GM12873 (cell line): Measurements from ENCODE around the gene SBSN.

ENCODE experiments used
- TF ChIP-seq, protein P1 (sequence below): IDR thresholded peaks from 2 replicates; pipeline ENCODE4 v1.5.1; 2012; ENCODE audit warnings: low read depth, mild to moderate bottlenecking, moderate library complexity, low read length, control low read depth; ENCODE audit not compliant: insufficient read depth; ENCODE audit errors: missing control alignments

The SBSN gene

DNA sequence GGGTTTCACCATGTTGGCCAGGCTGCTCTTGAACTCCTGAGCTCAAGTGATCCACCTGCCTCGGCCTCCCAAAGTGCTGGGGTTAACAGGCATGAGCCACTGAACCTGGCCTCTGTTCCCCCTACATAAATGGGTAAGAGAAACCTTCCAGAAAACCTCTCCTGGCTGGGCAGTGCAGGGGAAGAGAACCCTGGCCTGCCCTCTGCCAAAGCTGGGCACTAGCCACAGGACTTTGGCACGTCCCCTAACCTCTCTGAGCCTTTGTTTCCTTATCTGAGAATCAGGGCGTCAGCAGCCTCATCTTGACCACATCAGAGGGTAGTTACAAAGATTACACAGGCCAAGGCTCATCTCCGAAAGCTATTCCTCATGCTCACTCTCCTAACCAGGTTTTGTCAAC, 2.2 kb downstream of the SBSN start:
- TF ChIP-seq, protein P1, sequence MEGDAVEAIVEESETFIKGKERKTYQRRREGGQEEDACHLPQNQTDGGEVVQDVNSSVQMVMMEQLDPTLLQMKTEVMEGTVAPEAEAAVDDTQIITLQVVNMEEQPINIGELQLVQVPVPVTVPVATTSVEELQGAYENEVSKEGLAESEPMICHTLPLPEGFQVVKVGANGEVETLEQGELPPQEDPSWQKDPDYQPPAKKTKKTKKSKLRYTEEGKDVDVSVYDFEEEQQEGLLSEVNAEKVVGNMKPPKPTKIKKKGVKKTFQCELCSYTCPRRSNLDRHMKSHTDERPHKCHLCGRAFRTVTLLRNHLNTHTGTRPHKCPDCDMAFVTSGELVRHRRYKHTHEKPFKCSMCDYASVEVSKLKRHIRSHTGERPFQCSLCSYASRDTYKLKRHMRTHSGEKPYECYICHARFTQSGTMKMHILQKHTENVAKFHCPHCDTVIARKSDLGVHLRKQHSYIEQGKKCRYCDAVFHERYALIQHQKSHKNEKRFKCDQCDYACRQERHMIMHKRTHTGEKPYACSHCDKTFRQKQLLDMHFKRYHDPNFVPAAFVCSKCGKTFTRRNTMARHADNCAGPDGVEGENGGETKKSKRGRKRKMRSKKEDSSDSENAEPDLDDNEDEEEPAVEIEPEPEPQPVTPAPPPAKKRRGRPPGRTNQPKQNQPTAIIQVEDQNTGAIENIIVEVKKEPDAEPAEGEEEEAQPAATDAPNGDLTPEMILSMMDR = no peak

DNA sequence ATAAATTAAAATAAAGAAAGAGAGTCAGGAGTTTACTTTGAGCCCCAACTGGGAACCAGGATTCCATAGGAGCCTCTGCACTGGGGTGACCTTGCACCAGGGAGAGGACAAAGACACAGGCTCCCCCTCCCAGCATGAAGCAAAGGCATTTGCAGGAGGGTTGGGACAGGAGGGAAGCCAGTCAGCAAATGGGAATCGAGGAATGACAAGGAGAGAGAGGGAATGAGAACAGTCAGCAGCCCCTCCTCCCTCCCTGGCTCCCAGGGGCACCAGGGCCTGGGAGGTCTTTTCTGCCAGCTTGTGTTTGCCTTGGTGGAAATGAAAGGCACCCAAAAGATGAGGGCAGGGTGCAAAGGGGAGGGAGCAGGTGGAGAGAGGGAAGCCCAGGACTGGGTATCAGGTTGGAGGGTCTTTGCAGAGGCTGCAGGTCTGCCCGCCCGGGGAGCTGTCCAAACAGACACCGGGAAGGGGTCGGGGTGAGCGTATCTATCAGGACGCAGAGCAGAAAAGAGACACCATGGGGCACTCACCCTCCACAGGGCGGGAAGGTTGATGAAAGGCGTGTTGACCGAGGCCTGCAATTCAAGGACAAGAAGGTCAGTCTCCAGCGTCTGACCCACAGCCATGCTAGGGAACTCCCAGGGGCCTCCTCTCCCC, 3.8 kb downstream of the SBSN start:
- TF ChIP-seq, protein P1 = no peak

DNA sequence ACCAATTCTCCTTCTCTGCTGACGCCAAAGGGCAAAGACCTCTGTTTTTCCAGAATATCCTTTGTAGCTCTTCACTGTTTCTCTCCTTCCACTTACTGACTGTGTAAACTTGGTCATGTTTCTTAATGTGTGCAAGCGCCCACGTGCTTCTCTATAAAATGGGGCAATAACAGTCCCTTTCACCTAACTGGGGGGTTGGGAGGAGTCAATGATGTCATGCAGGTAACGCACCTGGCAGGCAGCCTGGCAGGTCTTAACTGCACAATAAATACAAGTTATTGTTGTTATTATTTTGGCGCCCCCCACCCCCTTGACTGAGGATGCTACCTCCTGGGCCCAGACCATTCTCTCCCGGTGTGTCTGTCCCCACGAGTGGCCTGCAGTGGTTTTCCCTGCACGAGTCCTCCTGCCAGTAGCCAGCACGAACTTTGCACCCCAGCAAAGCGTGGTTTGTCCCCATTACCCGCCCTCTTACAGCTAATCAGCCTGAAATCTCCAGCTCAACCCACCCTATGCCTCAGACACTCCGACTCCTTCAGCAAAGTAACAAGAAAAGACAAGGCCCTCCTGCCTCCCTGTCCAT, 5.3 kb downstream of the SBSN start:
- TF ChIP-seq, protein P1 = no peak

DNA sequence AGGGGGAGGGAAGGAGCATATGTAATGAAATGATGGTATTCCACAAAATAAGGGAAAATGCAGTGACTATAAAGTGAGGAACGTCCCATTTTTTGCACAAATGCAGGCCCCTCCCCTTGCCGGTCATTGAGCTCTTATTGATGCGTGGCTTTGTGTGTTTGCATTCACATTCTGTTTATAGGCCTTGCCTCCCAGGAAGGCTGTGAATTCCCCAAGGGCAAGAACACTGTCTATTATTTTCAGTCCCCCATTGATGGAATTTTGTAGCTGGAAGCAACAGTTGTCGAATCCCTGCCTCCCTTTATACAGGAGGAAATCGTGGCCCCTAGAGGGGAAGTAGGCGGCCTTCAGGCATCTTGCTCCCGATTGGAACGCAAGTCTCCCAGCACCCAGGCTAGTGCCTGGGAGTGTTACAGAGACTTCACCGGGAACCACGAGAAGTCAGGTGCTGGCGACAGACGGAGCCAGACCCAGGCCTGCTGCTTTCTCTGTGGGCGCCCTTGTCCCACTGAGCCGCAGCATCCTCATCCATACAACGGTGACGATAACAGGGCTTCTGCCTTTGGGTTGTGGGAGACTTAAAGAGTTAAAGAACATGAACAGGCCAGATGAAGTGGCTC, 6.9 kb downstream of the SBSN start:
- TF ChIP-seq, protein P1 = no peak

DNA sequence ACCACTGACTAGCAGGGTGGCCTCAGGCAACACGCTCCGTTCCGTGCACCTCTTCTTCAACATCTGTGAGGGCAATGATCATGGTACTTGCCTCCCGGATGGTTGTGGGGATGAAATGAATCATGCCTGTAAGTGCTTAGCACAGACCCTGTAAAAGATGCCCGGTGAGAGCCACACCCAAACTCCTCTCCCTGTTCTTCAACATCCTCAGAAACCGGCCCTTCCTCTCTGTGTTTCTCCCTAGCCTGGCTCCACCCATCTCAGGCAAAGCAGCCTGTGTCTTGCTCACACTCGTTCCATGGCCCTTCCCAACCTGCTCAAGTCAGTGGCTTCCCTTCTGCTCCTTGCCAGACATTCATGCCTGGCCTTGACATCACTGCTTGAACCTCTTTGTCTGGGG, 8.8 kb downstream of the SBSN start:
- TF ChIP-seq, protein P1 = no peak

DNA sequence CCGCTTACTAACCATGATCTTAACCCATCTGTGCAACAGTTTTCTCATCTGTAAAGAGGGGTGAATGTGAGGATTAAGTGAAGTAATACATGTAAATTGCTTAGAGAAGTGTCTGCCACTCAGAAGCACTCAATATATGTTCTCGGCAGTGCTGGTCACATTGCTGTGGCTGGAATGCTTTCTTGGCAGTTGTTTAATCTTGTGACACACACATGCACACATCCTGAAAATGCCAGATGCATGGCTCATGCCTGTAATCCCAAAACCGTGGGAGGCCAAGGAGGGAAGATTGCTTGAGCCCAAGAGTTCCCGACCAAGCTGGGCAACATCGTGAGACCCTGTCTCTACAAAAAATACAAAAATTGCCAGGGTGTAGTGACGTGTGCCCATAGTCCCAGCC, 9.8 kb downstream of the SBSN start:
- TF ChIP-seq, protein P1 = no peak

DNA sequence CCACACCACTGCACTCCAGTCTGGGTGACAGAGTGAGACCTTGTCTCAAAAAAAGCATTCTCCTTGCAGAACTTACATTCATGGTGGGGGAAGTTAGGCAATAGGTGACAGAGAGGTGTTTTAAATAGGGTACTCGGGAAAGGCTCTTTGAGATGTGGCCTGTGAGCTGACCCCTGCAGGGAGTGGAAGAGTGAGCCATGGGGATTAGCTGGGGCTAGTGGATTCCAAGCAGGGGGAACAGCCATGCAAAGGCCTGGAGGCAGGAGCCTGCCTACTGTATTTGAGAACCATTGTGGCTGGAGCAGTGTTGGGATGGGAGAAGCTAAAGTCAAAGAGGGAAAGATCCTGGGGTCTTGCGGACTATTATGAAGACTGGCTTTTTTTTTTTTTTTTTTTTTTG, 10.8 kb downstream of the SBSN start:
- TF ChIP-seq, protein P1 = no peak
